ENCODE measurements around the gene CBX4. TPM values are rescaled to one million over a fixed set of nuclear protein-coding genes. Genes with fewer than 3 reads are reported as not detected.

The CBX4 gene
- total and polyA plus RNA-seq, 2 of the 13 experiments (the other 11 are each of a cell fraction or from before 2014, with no cell fraction given) = 25.8 to 50.8 TPM

DNA sequence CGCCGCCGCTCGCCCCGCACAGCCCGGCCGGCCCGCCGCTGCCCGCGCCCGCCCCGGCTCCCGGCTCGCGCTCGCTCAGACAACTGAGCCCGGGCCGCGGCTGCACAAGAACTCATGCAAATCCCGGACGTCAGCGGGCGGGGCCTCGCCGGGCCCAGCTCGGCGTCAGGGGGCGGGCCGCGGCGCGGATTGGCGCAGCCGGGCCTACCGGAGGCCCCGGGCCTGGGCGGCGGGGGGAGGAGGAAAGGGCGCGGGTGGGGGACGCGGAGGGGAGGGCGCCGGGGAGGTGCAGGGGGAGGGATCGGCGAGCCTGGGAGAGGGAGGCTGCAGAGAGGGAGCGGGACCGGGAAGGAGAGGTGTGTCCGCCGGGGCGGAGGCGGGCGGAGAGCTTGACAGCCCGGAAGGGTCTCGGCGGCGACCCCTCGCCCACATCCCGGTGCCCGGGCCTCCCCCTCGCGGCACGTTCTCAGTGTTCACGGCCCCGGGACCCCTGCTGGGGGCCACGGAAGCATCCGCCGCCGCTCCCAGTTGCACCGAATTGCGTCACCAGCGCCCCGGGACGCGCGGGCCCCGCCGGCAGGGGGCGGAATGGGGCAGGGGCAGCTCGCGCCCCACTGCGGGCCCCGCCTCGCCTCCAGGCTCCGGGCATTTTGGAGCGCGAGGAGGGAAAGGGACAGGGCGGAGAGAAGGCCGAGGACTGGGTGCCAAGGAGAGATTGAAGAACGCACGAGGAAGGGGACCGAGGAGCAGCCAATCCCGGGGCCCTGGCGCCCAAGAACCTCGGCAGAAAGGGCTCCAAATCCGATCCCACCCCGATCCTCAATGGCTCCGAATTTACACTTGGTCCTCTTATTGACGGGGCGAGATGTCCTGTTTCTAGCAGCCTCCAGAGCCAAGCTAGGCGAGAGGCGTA is at the start of gene CBX4 (continued):
- TF ChIP-seq, protein P1, sequence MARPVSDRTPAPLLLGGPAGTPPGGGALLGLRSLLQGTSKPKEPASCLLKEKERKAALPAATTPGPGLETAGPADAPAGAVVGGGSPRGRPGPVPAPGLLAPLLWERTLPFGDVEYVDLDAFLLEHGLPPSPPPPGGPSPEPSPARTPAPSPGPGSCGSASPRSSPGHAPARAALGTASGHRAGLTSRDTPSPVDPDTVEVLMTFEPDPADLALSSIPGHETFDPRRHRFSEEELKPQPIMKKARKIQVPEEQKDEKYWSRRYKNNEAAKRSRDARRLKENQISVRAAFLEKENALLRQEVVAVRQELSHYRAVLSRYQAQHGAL (CRISPR knock-in tag; IDR thresholded peaks at IDR 0.05; ENCODE audit: not compliant biosample characterization) = no peak
- peak; percentile 84 for TF ChIP-seq KDM2A (CRISPR knock-in tag; IDR thresholded peaks at IDR 0.05; ENCODE audit: borderline replicate concordance, low read depth)
- peak; percentile 62 for TF ChIP-seq JUND (CRISPR knock-in tag; IDR thresholded peaks at IDR 0.05)
- TF ChIP-seq, protein P2, sequence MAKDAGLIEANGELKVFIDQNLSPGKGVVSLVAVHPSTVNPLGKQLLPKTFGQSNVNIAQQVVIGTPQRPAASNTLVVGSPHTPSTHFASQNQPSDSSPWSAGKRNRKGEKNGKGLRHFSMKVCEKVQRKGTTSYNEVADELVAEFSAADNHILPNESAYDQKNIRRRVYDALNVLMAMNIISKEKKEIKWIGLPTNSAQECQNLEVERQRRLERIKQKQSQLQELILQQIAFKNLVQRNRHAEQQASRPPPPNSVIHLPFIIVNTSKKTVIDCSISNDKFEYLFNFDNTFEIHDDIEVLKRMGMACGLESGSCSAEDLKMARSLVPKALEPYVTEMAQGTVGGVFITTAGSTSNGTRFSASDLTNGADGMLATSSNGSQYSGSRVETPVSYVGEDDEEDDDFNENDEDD (CRISPR knock-in tag; IDR thresholded peaks at IDR 0.05; ENCODE audit: borderline replicate concordance) = 0 out of 2 replicates have a peak, but pooled peaks have one; percentile 37
- no peak for TF ChIP-seq SRF (IDR thresholded peaks at IDR 0.05; ENCODE audit: low read depth, low read length)
- peak; percentile 83 for TF ChIP-seq POLR2AphosphoS5 (IDR thresholded peaks at IDR 0.05; ENCODE audit: low read depth, low read length)
- TF ChIP-seq, protein P3, sequence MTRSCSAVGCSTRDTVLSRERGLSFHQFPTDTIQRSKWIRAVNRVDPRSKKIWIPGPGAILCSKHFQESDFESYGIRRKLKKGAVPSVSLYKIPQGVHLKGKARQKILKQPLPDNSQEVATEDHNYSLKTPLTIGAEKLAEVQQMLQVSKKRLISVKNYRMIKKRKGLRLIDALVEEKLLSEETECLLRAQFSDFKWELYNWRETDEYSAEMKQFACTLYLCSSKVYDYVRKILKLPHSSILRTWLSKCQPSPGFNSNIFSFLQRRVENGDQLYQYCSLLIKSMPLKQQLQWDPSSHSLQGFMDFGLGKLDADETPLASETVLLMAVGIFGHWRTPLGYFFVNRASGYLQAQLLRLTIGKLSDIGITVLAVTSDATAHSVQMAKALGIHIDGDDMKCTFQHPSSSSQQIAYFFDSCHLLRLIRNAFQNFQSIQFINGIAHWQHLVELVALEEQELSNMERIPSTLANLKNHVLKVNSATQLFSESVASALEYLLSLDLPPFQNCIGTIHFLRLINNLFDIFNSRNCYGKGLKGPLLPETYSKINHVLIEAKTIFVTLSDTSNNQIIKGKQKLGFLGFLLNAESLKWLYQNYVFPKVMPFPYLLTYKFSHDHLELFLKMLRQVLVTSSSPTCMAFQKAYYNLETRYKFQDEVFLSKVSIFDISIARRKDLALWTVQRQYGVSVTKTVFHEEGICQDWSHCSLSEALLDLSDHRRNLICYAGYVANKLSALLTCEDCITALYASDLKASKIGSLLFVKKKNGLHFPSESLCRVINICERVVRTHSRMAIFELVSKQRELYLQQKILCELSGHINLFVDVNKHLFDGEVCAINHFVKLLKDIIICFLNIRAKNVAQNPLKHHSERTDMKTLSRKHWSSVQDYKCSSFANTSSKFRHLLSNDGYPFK (CRISPR knock-in tag; IDR thresholded peaks at IDR 0.05; ENCODE audit: borderline replicate concordance) = peak; percentile 10; the same call in 1 of the 2 replicates
- TF ChIP-seq ZNF121 (CRISPR knock-in tag; IDR thresholded peaks at IDR 0.05) = peak; percentile 67
